ACHN (cell line): Measurements from ENCODE around the gene CLASRP.
"Not testable (repeated sequence)": the region's sequence is repeated elsewhere in the genome, so short reads cannot be mapped to it uniquely, and the experiment has no call there.

Source experiments
- DNase-seq: peaks from one replicate; pipeline ENCODE4 v3.0.0-alpha.2; 2015
- in situ Hi-C: cut with HindIII; loops from 2 replicates; pipeline ENCODE4 v1.10.0; 2017; ENCODE audit warnings: low sequenced_read_pairs, low pct_ligation_motif_present, low pct_unique_long_range_greater_than_20kb

The CLASRP gene

DNA sequence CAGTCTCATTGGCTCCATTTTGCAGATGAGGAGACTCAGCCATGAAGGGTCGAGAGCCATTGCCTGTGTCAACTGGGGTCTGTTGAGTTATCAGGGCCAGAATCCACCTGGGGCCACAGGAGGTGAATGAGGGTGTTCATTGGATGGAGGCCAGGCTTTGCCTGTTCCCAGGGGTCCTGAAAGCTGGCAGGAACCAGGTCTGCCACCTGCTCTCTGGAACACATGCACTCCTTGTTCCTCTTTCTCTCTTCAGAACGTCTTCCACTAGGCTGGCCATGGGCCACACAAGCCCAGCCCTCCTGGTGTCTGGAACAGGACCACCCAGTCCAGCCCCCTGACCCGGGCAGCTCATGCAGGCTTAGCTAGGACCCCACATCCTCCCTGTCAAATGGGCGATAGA is 75.3 kb downstream of the CLASRP start:
- in situ Hi-C loops = no loop called here
- no peak for DNase-seq

DNA sequence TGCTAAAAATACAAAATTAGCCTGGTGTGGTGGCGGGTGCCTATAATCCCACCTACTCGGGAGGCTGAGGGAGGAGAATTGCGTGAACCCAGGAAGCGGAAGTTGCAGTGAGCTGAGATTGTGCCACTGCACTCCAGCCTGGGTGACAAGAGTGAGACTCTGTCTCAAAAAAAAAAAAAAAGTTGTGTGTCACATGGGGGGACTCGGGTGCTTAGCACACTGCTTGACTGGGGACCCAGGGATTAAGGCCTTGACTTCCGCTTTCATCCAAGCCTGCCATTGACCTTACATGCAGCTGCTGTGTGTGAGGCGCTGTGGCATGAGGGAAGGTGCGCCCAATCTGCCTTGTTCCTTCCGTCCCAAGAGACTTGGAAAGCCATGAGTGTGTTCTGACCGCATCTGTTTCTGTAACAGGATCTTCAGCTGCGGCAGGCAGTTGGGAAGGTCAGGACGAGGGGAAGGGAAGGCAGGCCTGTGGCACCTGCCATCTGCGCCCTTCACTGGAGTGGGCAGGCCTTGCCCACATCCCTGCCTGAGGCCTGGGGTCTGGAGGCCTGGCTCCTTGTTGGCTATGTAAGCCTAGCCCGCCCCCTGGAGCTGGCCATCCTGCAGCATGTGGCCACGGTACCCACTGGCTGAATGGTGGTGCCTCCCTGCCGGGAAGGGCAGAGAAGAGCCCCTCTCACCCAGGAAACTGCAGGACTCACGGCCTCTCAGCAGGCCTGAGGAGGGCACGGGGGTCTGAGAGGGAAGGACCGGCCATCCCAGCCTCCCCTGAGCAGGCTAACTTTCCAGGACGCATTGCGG is 77.2 kb downstream of the CLASRP start:
- in situ Hi-C loops = no loop called here
- no peak for DNase-seq

DNA sequence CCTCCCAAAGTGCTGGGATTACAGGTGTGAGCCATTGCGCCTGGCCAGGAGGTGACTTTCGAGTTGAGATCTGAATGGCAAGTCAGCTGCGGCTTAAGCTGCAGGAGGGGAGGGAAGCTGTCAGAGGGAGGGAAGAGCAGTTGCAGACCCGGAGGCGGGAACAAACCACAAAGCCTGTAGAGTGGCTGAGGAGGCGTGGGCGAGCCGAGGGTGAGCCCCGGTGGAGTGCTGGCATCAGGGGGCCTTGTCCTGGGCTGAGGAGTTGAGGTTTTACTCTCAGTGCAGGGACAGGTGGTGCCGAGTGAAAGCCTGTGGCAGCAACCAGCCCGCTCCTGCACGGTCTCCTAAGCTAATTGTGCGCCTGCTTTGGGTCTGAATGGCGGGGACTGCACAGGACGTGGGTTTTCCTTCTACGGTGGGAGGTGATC is 78.3 kb downstream of the CLASRP start:
- in situ Hi-C loops = no loop called here
- no peak for DNase-seq

GRCh38 chr19:45117671-45118070 is 78.8 kb downstream of the CLASRP start:
- in situ Hi-C loops = no loop called here
- no peak for DNase-seq

DNA sequence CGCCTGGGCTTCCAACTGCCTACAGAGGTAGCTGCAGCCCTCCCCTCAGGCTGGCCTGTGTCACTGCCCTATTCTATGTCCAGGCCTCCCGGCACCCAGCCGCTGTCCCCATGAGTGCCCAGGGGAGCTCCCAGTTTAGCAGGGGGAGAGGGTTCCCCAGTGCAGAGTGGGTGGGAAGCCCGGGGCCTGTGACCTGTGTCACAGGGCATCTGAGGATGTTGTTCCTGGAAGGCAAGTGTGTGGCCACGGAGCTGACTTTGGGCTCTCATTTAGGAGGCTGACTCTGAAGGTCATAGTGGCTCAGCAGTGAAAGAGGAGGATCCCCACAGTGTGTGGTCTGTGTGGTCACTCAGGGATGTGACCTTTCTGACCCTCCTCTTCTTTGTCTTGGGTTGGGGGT is 79.3 kb downstream of the CLASRP start:
- no peak for DNase-seq
- in situ Hi-C loops = no loop called here

DNA sequence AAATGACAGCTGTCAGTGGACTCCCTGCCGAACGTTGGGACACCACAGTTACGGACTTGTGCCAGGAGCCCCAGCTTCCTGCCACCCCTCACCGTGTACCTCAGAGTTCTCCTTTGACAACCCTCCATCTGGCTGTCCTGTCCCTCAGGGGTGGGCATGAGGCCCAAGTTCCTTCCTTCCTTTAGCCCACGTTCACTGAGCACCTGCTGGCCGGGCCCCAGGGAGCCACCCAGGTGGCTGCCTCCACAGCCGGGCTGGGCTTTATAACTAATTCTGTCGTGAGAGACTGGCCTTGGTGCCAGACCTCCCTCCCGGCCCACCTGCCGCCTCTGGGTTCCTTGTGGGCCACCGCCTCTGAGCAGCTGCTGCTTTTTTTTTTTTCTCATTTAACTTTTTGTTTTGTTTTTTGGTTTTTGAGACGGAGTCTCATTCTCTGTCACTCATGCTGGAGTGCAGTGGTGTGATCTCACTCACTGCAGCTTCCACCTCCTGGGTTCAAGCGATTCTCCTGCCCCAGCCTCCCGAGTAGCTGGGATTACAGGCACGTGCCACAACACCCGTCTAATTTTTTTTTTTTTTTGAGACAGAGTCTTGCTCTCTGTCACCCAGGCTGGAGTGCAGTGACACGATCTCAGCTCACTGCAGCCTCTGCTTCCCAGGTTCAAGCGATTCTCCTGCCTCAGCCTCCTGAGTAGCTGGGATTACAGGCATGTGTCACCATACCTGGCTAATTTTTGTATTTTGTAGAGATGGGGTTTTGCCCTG is 79.9 kb downstream of the CLASRP start:
- in situ Hi-C loops, DNase-seq: not testable (repeated sequence)

GRCh38 chr19:45119582-45119981 is 80.7 kb downstream of the CLASRP start:
- in situ Hi-C loops = no loop called here
- no peak for DNase-seq
